ENCODE measurements around the gene MAD1L1.

The MAD1L1 gene

DNA sequence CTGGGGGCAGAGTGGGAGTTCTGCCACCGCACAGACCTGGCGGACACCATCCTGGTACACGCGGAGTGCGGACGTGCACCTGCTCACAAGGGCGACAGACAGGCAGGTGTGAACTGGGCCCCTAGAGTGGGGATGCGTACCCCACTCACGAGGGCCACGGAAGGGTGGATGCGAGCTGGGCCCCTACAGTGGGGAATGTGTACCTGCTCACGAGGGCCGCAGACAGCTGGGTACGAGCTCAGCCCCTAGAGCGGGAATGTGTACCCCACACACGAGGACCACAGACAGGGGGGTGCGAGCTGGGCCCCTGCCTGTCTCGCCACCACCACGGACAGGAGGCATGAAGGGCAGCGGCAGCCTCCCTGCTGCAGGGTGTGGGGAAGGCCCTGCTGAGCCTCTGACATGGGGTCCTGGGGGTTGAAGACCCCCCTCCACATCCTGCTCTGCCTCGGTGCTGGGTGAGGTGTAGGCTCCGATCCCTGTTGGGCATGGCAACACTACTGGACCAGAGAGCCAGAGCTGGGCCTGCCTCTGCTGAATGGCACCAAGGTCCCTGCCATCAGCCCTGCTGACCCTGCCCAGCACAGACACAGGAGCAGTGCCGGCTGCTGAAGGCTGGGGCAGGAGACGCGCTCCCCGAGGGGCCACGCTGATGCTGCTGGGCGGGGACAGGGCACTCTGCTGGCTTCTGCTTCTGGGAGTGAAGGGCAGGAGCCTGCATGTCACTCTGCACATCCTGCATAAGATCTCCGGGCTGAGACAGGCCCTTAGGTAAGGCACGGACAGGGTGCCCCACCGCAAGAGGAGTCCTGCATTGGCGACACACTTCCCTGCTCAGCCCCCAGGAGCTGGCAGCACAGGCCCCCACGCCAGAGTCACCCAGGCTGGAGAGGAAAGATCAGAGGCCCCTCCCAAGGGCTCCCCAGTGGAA lies 259.2 kb downstream of the MAD1L1 start:
- no peak for TF ChIP-seq ZNF510 (tag by site-specific recombination; IDR thresholded peaks at IDR 0.05; ENCODE audit: insufficient replicate concordance)
- TF ChIP-seq ZNF266 (tag by site-specific recombination; IDR thresholded peaks at IDR 0.05; ENCODE audit: low read depth): no peak
- TF ChIP-seq ZNF473 (tag by site-specific recombination; IDR thresholded peaks at IDR 0.05): no peak
- TF ChIP-seq HOXD13 (CRISPR knock-in tag; IDR thresholded peaks at IDR 0.05; ENCODE audit: borderline replicate concordance): no peak
- TF ChIP-seq, protein P1, sequence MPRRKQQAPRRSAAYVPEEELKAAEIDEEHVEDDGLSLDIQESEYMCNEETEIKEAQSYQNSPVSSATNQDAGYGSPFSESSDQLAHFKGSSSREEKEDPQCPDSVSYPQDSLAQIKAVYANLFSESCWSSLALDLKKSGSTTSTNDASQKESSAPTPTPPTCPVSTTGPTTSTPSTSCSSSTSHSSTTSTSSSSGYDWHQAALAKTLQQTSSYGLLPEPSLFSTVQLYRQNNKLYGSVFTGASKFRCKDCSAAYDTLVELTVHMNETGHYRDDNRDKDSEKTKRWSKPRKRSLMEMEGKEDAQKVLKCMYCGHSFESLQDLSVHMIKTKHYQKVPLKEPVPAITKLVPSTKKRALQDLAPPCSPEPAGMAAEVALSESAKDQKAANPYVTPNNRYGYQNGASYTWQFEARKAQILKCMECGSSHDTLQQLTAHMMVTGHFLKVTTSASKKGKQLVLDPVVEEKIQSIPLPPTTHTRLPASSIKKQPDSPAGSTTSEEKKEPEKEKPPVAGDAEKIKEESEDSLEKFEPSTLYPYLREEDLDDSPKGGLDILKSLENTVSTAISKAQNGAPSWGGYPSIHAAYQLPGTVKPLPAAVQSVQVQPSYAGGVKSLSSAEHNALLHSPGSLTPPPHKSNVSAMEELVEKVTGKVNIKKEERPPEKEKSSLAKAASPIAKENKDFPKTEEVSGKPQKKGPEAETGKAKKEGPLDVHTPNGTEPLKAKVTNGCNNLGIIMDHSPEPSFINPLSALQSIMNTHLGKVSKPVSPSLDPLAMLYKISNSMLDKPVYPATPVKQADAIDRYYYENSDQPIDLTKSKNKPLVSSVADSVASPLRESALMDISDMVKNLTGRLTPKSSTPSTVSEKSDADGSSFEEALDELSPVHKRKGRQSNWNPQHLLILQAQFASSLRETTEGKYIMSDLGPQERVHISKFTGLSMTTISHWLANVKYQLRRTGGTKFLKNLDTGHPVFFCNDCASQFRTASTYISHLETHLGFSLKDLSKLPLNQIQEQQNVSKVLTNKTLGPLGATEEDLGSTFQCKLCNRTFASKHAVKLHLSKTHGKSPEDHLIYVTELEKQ (tag by site-specific recombination; IDR thresholded peaks at IDR 0.05; ENCODE audit: borderline replicate concordance): no peak
- TF ChIP-seq ZNF624 (tag by site-specific recombination; IDR thresholded peaks at IDR 0.05): no peak
- no peak for TF ChIP-seq ZNF426 (tag by site-specific recombination; IDR thresholded peaks at IDR 0.05)
- H3K9me3 ChIP-seq (ENCODE audit: control insufficient read depth, insufficient read depth, low read depth, low read length): no peaks in the 10 kb centered on the region
- POLR2A ChIA-PET: no interaction called here
- H3K27ac ChIP-seq (ENCODE audit: extremely low read depth, low read depth, low read length): no peak overlapping the region
- H3K36me3 ChIP-seq (ENCODE audit: control insufficient read depth in 2 of 2, insufficient read depth in 1 of 2, low read length in 2 of 2): peaks cover 0 to 15% of the 10 kb centered on the region in 2 experiments; a peak in 1 of 3 replicates
- no peaks in the 10 kb centered on the region for H3K4me1 ChIP-seq (ENCODE audit: control insufficient read depth, insufficient read depth, low read length)
- CTCF ChIA-PET: no interaction called here
- no peak overlapping the region for H3K4me3 ChIP-seq (ENCODE audit: low read depth, low read length)

DNA sequence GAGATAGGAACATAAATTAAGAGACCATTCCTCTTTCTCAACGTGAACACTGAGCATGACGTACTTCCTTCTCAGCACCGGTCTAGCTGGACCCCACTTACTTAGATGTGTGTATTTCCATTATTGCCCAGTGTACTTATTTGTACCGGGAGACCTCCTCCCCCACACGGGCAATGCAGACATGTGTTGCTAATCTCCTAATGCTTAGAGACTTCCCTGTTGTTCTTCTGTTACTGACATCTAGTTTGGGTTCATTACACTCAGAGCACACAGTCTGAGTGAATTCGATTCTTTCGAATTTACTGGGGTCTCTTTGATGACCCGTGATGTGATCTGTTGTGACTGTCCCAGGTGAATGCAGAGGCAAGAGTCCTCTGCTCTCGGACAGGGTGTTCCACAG lies 260.0 kb downstream of the MAD1L1 start:
- Histone ChIP-seq H3K4me3 (ENCODE audit: low read depth, low read length) (no peak overlapping the region), H3K9me3 (ENCODE audit: control insufficient read depth, insufficient read depth, low read depth, low read length) (no peaks in the 10 kb centered on the region), H3K27ac (ENCODE audit: extremely low read depth, low read depth, low read length) (no peak overlapping the region), H3K36me3 (ENCODE audit: control insufficient read depth in 2 of 2, insufficient read depth in 1 of 2, low read length in 2 of 2) (peaks cover 0 to 15% of the 10 kb centered on the region in 2 experiments; a peak in 1 of 3 replicates), H3K4me1 (ENCODE audit: control insufficient read depth, insufficient read depth, low read length) (no peaks in the 10 kb centered on the region)
- ChIA-PET POLR2A (no interaction called here), CTCF (no interaction called here)
- no peak for TF ChIP-seq ZNF544 (tag by site-specific recombination; IDR thresholded peaks at IDR 0.05)
- TF ChIP-seq, protein P2, sequence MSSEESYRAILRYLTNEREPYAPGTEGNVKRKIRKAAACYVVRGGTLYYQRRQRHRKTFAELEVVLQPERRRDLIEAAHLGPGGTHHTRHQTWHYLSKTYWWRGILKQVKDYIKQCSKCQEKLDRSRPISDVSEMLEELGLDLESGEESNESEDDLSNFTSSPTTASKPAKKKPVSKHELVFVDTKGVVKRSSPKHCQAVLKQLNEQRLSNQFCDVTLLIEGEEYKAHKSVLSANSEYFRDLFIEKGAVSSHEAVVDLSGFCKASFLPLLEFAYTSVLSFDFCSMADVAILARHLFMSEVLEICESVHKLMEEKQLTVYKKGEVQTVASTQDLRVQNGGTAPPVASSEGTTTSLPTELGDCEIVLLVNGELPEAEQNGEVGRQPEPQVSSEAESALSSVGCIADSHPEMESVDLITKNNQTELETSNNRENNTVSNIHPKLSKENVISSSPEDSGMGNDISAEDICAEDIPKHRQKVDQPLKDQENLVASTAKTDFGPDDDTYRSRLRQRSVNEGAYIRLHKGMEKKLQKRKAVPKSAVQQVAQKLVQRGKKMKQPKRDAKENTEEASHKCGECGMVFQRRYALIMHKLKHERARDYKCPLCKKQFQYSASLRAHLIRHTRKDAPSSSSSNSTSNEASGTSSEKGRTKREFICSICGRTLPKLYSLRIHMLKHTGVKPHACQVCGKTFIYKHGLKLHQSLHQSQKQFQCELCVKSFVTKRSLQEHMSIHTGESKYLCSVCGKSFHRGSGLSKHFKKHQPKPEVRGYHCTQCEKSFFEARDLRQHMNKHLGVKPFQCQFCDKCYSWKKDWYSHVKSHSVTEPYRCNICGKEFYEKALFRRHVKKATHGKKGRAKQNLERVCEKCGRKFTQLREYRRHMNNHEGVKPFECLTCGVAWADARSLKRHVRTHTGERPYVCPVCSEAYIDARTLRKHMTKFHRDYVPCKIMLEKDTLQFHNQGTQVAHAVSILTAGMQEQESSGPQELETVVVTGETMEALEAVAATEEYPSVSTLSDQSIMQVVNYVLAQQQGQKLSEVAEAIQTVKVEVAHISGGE (tag by site-specific recombination; conservative IDR thresholded peaks at IDR 0.05; ENCODE audit: low read depth): no peak
- TF ChIP-seq ZNF37A (tag by site-specific recombination; IDR thresholded peaks at IDR 0.05): no peak
- TF ChIP-seq, protein P3, sequence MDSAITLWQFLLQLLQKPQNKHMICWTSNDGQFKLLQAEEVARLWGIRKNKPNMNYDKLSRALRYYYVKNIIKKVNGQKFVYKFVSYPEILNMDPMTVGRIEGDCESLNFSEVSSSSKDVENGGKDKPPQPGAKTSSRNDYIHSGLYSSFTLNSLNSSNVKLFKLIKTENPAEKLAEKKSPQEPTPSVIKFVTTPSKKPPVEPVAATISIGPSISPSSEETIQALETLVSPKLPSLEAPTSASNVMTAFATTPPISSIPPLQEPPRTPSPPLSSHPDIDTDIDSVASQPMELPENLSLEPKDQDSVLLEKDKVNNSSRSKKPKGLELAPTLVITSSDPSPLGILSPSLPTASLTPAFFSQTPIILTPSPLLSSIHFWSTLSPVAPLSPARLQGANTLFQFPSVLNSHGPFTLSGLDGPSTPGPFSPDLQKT (IDR thresholded peaks at IDR 0.05; ENCODE audit: borderline replicate concordance, low read depth, low read length): no peak
- TF ChIP-seq ZBTB1 (tag by site-specific recombination; IDR thresholded peaks at IDR 0.05): no peak
- TF ChIP-seq ZNF140 (tag by site-specific recombination; IDR thresholded peaks at IDR 0.05): no peak
- TF ChIP-seq MYNN (tag by site-specific recombination; IDR thresholded peaks at IDR 0.05; ENCODE audit: borderline replicate concordance): no peak
- TF ChIP-seq, protein P4, sequence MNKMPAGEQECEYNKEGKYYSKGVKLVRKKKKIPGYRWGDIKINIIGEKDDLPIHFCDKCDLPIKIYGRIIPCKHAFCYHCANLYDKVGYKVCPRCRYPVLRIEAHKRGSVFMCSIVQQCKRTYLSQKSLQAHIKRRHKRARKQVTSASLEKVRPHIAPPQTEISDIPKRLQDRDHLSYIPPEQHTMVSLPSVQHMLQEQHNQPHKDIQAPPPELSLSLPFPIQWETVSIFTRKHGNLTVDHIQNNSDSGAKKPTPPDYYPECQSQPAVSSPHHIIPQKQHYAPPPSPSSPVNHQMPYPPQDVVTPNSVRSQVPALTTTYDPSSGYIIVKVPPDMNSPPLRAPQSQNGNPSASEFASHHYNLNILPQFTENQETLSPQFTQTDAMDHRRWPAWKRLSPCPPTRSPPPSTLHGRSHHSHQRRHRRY (tag by site-specific recombination; IDR thresholded peaks at IDR 0.05): no peak
- no peak for TF ChIP-seq SCRT1 (tag by site-specific recombination; IDR thresholded peaks at IDR 0.05; ENCODE audit: borderline replicate concordance)
- no peak for TF ChIP-seq ZNF354C (tag by site-specific recombination; IDR thresholded peaks at IDR 0.05; ENCODE audit: borderline replicate concordance, low read depth)
- TF ChIP-seq HOXA7 (CRISPR knock-in tag; IDR thresholded peaks at IDR 0.05; ENCODE audit: borderline replicate concordance): no peak

All from HEK293 (cell line).